HG03108 (cell line): ENCODE results near the gene DNAJA2.
"Not testable (repeated sequence)": the region's sequence is repeated elsewhere in the genome, so short reads cannot be mapped to it uniquely, and the experiment has no call there.

ENCODE experiments used
- ATAC-seq: cut with Tn5 transposase; IDR thresholded peaks from one replicate; pipeline ENCODE4 v1.9.1; 2021; ENCODE audit warnings: moderate library complexity; ENCODE audit not compliant: unreplicated experiment

The DNAJA2 gene

DNA sequence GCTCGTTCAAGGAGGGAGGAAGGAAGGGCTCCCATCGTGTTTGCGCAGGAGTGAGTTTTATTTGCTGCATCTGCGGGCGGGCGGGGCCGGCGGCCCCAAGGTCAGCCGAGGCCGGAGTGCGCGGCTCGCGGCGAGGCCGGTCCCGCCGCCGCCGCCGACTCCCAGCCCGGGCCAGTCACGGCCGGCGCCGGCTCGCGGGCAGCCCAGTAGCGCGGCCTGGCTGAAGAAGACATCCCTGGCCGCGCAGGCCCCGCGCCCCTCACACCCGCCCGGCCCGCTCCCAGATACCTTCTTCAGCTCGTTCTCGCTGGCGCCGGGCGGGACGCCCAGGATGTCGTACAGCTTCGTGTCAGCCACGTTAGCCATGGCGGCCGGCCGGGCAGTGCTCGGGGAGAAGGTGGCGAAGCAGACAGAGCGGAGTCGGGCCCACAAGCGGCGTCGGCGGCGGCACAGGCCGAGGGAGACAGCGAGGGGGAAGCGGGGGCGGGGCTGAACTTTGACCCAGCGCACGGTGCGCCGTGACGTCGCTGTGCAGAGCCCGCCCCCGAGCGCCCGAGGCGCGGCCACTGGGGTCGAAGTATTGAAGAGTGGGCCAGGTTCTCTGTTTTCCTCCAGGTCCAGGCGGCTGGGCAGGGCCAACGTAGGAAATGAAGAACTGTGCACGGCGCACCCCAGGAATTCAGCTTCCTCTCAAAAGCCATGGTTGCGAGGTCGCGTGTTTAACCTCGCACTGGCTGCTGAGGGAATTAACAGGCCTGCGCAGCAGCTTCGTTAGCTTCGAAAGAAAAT, at the start of gene DNAJA2:
Gene DNAJA2 (minus strand): TSS at position 468 of the 789 bp plus-strand sequence. CDS start 102 bp downstream, at position 366.
- ATAC-seq = peak; percentile 90

DNA sequence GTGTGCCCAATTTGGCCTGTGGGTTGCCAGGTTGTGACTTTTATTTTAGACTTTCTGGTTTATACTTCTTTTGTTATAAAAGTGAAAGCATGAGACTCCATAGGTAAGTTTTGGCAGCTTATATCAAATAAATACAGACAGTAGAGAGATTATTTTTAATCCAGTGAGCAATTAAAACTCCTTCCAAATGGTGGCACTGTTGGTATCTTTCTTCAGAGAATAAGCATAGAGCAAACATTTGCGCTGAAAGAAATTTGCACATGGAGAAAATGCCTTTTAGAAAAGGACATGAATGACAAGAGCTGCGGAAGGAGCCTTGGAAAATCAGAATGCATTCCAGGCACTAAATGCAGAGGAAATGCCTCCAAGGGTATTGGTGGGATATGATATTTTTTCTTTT, 46.1 kb upstream of the DNAJA2 start:
- no peak for ATAC-seq

GRCh38 chr16:47018223-47018891, 44.9 kb upstream of the DNAJA2 start:
- ATAC-seq = peak; percentile 98

DNA sequence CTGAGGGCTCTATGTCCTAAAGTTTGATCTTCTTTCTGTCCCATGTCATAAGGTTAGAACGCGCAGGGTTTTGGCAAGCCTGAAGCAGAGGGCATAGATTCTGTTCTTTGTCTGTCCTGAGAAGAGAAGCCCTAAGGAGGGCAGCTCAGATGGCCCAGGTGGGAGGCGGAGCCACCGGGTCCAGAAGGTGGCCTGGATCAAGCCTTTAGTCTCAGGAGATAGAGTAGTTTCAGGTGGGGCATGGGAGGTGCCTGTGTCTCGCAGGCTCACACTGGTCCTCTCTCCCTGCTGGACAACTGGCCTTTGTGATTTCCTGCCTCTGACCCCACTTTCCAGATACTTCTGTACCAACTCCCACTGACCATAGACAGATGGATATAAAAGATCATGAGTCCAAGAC, 44.2 kb upstream of the DNAJA2 start:
- ATAC-seq = no peak

GRCh38 chr16:47016700-47017133, 43.2 kb upstream of the DNAJA2 start:
- ATAC-seq = peak; percentile 56

- no peak for ATAC-seq
Measured at GRCh38 chr16:47013910-47014309, 40.4 kb upstream of the DNAJA2 start.

- no peak for ATAC-seq
Measured at GRCh38 chr16:47013172-47013571, 39.7 kb upstream of the DNAJA2 start.

DNA sequence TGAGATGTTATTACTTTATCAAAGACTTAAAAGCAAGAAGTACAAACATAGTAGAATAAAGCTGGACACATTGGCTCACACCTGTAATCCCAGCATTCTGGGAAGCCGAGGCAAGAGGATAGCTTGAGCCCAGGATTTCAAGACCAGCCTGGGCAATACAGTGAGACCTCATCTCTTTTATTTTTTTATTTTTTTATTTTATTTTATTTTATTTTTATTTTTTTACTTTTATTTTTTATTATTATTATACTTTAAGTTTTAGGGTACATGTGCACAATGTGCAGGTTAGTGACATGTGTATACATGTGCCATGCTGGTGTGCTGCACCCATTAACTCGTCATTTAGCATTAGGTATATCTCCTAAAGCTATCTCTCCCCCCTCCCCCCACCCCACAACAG, 37.3 kb upstream of the DNAJA2 start:
- ATAC-seq = not testable (repeated sequence)

- no peak for ATAC-seq
Measured at GRCh38 chr16:47008612-47009011, 35.1 kb upstream of the DNAJA2 start.

DNA sequence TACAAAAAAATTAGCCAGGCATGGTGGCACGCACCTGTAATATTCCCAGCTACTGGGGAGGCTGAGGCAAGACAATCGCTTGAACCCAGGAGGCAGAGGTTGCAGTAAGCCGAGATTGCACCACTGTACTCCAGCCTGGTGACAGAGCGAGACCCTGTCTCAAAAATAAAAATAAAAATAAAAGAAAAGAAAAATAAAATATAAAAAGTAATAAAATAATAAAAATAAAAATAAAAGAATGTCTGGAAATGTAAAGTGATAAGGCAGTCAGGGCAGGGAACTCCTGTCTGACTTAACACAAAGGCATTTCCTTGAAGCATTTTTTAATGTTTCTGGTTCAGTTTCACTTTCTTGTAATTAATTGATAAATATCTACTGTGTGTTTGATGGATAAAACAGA, 34.7 kb upstream of the DNAJA2 start:
- no peak for ATAC-seq

DNA sequence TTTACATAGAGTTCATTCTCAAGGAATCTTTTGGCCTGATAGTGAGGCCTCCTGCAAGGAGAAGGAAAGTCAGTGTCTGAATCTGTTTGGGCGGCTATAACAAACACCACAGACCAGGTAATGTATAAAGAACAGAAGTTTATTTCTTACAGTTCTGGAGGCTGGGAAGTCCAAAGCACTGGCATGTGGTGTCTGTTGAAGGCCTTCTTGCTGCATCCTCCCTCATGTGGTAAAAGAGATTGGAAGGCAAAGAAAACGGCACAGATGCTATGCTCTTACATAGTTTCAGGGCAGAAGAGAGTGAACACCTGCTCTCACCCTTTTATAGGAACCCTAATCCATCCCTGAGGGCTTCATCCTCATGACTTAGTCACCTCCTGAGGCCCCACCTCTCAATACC, 31.2 kb upstream of the DNAJA2 start:
- no peak for ATAC-seq

DNA sequence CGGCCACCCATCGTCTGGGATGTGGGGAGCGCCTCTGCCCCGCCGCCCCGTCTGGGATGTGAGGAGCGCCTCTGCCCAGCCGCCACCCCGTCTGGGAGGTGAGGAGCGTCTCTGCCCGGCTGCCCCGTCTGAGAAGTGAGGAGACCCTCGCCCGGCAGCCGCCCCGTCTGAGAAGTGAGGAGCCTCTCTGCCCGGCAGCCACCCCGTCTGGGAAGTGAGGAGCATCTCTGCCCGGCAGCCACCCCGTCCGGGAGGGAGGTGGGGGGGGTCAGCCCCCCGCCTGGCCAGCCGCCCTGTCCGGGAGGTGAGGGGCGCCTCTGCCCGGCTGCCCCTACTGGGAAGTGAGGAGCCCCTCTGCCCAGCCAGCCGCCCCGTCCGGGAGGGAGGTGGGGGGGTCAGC, 26.6 kb upstream of the DNAJA2 start:
- not testable (repeated sequence) for ATAC-seq

- ATAC-seq = no peak
Measured at GRCh38 chr16:46997844-46998243, 24.4 kb upstream of the DNAJA2 start.

GRCh38 chr16:46996952-46997458, 23.5 kb upstream of the DNAJA2 start:
- no peak for ATAC-seq

- no peak for ATAC-seq
Measured at GRCh38 chr16:46996391-46996790, 22.9 kb upstream of the DNAJA2 start.

- ATAC-seq = no peak
Measured at GRCh38 chr16:46991729-46992704, 18.5 kb upstream of the DNAJA2 start.

- no peak for ATAC-seq
Measured at GRCh38 chr16:46986896-46987295, 13.4 kb upstream of the DNAJA2 start.

DNA sequence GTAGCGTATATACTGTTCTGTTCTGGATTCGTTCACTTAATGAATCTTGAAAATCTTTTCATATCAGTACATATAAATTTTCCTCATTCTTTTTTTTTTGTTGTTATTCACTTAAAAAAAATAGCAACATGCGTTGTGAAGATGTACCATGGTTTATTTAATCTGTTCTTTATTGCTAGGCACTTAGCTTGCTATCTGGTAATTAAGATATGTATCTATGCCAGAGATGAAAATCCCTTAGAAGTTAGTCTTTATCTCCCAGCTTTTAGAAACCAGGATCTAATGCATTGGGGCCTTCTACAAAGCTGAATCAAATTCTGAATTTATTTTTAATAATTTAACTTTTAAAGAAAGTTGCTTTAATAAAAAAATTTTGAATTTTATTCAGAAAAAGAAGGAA, 13.0 kb upstream of the DNAJA2 start:
- no peak for ATAC-seq

GRCh38 chr16:46982335-46982734, 8.9 kb upstream of the DNAJA2 start:
- ATAC-seq = no peak

- ATAC-seq = no peak
Measured at GRCh38 chr16:46980926-46981325, 7.5 kb upstream of the DNAJA2 start.

DNA sequence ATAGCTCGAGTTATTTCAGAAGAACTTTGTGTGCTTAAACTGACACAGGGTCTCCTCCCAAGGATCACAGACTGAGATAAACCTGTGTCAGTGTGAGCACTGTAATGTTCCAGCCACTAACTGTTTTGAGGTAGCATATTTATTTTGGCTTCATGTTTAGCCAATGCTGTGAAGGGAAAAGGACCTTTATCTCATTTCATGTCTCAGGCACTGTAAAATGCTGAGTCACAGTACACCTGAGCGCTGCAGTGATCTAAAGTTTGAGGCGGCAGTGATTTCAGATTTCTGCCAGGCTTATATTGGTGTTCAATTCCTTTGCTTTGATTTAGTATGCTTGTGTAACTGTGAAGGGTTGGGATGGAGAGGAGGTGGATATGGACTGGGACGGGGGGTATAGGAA, 3.1 kb upstream of the DNAJA2 start:
- no peak for ATAC-seq
